HG03558 (cell line): ENCODE data around the gene LARP4.
"Not testable (repeated sequence)": the region's sequence is repeated elsewhere in the genome, so short reads cannot be mapped to it uniquely, and the experiment has no call there.

Experiments
- ATAC-seq: cut with Tn5 transposase; IDR thresholded peaks from one replicate; pipeline ENCODE4 v1.9.1; 2021; ENCODE audit warnings: moderate number of reproducible peaks; ENCODE audit not compliant: unreplicated experiment; ENCODE audit errors: extremely low read depth

LARP4 gene

DNA sequence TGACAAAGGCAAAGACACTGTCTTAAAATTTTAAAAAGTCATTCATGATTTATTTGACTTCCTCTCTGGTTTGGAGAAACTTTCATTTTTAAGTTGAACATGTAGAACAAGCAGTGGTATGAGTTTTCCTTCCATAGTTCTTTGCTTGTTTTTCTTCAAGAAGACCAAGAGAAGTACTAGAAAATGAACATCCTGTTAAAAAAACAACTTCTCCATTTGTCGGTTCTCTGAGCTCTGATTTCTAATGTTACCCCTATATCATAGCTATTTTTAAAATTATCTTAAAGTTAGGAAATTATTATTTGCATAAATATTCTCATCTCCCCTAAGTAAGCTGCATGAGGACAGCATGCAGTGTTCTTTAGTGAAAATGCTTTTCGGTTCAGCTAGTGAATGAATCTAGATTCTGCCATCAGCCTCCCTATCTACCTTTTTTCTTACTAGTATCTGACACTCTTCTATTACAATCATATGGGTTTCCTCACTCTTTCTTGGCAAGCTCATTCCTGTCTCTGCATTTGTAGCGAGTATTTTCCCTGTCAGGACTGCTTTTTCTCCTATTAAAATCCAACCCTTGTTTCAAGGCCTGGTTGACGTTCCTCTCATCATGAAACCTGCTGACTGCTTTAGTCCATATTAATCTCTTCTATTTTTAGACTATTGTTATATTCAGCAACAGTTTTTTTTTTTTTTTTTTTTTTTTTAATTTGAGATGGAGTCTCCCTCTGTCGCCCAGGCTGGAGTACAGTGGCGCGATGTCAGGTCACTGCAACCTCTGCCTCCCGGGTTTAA is 119.9 kb downstream of the LARP4 start:
- ATAC-seq: no peak

DNA sequence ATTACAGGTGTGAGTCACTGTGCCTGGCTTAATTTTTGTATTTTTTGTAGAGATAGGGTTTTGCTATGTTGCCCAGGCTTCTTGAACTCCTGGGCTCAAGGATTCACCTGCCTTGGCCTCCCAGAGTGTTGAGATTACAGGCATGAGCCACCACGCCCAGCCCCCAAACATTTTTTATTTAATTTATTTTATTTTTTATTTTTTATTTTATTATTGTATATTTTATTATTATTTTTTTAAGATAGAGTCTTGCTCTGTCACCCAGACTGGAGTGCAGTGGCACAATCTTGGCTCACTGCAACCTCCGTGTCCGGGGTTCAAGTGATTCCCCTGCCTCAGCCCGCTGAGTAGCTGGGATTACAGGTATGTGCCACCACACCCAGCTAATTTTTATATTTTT is 121.1 kb downstream of the LARP4 start:
- ATAC-seq: not testable (repeated sequence)

DNA sequence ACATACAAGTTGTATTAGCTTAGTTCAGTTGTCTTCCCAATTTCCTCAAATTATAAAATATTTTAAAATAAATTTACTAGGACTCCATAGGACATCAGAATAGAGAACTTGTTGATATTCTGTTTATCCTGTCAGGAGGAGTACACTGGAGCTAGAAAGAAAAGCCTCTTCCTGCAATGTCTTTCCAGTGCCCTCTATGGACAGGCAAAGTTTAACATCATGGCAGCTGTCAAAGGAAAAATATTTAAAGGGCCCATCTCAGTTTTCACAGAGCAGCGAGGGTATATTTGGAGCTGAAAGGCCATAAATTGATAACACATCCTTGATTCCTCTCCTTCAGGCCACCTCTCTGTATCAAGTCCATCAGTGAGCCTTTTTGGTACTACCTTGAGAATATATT is 123.1 kb downstream of the LARP4 start:
- no peak for ATAC-seq

DNA sequence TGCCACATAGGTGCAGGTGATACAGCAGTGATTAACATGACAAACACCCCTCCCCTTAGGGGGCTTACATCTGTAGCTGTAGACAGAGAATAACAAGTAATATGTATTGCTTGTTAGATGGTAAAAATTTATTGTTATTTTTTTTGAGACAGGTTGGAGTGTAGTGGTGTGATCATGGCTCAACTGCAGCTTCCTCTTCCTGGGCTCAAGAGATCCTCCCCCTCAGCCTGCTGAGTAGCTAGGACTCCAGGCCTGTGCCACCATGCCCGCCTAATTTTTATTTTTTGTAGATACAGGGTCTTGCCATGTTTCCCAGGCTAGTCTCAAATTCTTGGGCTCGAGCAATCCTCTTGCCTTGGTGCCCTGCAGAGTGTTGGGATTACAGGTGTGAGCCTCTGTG is 123.9 kb downstream of the LARP4 start:
- no peak for ATAC-seq

DNA sequence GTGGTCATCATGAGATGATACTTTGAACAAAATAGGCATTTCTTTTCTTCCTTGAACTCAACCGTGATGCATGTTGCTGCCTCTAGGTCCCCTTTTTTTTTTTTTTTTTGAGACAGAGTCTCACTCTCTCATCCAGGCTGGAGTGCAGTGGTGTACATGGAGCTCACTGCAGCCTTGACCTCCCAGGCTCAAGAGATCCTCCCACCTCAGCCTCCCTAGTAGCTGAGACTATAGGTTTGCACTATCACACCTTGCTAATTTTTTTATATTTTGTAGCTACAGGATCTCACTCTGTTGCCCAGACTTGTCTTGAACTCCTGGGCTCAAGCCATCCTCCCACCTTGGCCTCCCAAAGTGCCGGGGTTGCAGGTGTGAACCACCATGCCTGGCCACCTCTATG is 124.7 kb downstream of the LARP4 start:
- no peak for ATAC-seq

DNA sequence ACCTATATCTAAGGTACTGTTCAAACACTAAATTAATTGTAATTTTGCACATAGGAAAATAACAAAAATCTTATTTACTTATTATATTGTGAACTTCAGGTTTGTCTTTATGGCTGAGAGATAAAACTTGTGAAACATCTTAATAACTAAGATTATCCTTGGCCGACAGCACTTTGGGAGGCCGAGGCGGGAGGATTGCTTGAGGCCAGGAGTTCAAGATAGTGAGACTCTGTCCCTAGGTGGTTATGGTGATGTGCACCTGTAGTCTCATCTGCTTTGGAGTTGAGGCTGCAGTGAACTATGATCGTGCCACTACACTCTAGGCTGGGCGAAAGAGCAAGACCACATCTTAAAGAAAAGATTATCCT is 126.7 kb downstream of the LARP4 start:
- no peak for ATAC-seq

DNA sequence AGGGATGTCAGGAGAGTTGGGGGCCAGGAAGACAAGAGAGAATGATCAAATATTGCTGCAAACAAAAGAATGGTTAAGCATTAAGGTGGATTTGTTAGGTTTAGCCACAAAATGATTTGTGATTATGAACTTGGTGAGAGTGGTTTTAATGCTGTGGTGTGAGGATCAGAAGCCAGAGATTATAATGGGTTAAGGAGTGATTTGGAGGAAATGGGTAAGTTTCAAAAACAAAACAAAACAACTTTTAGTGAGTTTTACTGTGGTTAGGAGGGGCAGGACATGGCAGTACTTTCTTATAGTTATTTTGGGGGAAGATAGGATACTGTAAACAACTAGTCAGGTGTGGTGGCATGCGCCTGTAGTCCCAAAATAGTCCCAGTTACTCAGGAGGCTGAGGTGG is 128.1 kb downstream of the LARP4 start:
- no peak for ATAC-seq

DNA sequence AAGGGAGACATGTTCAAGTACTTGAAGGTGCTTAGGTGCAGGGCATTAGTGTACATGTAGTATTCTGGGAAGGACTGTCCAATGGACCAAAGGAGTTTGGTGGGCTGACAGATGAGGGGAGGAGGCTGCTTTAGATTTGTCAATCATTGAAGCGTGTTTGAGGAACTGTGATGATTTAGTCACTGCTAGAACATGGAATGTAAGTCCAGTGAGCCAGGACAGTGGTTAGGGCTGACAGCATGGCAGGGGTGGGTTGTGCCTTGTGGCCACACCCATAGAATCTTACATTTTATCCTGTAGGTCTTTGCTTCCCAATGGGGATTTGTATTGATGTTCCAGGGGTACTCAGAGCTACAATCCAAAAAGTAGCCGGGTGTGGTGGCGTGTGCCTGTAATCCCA is 128.7 kb downstream of the LARP4 start:
- ATAC-seq: no peak
